NAMALWA (cell line): ENCODE data around the gene IFT20.
"Not testable (repeated sequence)": the region's sequence is repeated elsewhere in the genome, so short reads cannot be mapped to it uniquely, and the experiment has no call there.

Experiments used
- DNase-seq: peaks from one replicate; pipeline ENCODE4 v3.0.0-alpha.2; 2015; ENCODE audit warnings: low spot score

Gene IFT20

GRCh38 chr17:28363776-28364650, 28.7 kb upstream of the IFT20 start:
- no peak for DNase-seq

GRCh38 chr17:28363186-28363585, 27.9 kb upstream of the IFT20 start:
- DNase-seq, result no peak

DNA sequence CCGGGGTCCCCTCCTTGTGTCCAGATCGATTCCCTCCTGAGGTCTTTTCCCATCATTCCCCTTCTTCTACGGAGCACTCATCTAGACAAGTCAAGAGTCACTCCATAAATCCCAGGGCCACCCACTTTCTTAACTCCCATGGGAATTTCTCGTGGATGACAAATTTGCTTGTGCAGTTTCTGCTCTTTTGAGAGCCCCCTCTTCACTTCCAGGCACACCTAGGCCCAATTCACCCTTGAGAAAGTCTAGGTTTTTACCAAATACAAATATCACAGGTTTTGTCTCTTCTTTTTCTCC, 22.6 kb upstream of the IFT20 start:
- DNase-seq, result no peak

- DNase-seq, result peak; percentile 96
Observed at GRCh38 chr17:28357061-28357900, 22.0 kb upstream of the IFT20 start, which contains the start of gene POLDIP2. Gene POLDIP2 (minus strand): TSS chr17:28357527. CDS start chr17:28357448, 79 bp downstream.

GRCh38 chr17:28350271-28350670, 15.0 kb upstream of the IFT20 start:
- no peak for DNase-seq

DNA sequence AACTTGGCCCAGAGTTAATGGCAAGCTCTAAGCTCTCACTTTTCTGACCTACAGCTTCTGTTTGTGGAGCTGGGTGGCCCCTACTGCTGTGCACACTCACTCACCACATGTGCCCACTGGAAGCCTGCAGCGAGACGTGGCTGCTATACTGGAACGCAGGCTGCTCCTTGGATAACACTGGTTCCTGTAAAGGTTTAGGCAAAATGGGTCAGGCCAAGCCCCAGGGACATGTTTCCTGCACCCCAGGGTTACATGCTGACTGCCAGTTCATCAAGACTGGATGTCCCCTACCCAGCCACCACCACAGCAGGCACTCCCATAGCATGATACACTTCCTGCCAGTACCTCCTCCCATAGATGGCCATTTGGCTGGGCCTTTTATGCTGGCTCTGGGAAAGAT, 13.7 kb upstream of the IFT20 start:
- no peak for DNase-seq

- no peak for DNase-seq
Observed at GRCh38 chr17:28347261-28347891, 12.1 kb upstream of the IFT20 start.

DNA sequence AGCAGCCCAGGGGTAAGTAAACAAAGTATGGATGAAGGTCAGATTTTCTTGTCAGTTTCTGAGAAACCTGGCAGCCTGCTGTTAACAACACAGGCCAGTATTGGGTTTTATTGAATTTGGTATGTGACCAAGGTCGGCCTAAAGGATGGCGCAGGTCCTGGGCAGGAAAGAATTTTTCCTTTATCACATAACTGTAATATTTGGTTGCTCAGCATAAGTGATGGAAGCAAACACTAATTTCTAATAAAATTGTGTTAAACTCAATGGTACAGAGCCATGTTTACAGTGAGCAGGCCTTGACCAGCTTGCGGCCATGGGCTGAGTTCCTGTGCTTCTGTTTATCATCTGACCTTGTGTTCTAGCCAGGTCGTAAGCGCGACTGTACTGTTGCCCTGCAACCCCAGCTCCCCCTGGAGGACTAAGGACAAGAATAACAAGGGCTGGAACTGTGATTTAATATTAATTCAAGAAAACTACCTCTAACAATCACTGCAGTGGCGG, 11.5 kb upstream of the IFT20 start:
- DNase-seq, result peak; percentile 40

- no peak for DNase-seq
Observed at GRCh38 chr17:28346199-28346580, 10.9 kb upstream of the IFT20 start.

DNA sequence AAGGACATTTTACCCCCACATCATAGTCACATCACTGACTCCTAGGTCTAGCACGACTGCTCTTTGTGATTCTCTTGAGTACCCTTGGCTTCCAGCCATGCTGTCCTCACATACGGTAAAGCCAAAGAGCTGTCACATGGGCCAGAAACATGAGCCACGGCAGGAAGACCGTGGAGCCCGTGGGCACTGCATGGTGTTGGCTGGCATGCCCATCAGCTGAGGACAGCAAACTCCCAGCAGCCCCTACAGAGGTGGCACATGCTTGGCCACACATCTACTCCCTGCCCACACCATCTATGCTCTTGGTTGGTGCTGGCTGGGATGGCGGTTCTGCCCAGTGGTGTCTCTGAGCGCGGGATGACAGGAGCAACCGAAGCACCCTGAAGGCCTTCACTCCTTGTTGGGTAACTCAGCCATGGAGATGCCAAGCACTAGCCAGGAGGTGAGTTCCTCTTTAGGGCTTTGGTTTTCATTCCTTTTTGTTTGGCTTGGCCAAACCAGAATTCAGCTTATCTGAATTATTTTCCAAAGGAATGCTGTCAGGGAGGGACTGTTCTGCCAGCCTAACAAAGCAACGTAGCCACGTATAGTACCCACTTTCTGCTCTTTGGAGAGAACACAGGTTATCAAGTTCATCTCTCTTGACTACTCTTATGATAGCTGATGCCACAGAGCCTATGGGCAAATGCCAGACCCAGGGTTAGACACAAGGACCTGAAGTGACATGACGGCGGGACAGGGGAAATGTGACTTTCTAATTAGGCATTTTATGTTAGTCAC, 10.3 kb upstream of the IFT20 start:
- DNase-seq, result no peak

- DNase-seq, result no peak
Observed at GRCh38 chr17:28344435-28344901, 9.2 kb upstream of the IFT20 start.

- DNase-seq, result no peak
Observed at GRCh38 chr17:28344011-28344410, 8.7 kb upstream of the IFT20 start.

GRCh38 chr17:28343491-28343932, 8.2 kb upstream of the IFT20 start:
- peak; percentile 51 for DNase-seq

- DNase-seq, result no peak
Observed at GRCh38 chr17:28342313-28342712, 7.0 kb upstream of the IFT20 start.

- no peak for DNase-seq
Observed at GRCh38 chr17:28341516-28341915, 6.2 kb upstream of the IFT20 start.

GRCh38 chr17:28340374-28340773, 5.1 kb upstream of the IFT20 start:
- no peak for DNase-seq

GRCh38 chr17:28339431-28339830, 4.2 kb upstream of the IFT20 start:
- no peak for DNase-seq

DNA sequence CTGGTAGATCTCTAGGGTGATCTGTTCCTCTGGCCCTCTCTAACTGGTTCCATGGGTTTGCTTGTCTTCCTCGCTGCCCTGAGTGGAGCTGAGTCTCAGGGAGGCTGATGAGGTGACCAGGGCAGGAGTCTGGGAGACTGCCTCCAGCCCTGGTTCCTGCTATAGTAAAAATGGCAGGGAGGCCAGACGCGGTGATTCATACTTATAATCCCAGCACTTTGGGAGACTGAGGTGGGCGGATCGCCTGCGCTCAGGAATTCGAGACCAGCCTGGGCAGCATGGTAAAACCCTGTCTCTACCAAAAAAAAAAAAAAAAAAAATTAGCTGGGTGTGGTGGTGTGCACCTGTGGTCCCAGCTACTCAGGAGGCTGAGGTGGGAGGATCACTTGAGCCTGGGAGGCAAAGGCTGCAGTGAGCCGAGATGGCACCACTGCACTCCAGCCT, 3.5 kb upstream of the IFT20 start:
- DNase-seq, result not testable (repeated sequence)

- DNase-seq, result no peak
Observed at GRCh38 chr17:28338056-28338768, 2.9 kb upstream of the IFT20 start.

DNA sequence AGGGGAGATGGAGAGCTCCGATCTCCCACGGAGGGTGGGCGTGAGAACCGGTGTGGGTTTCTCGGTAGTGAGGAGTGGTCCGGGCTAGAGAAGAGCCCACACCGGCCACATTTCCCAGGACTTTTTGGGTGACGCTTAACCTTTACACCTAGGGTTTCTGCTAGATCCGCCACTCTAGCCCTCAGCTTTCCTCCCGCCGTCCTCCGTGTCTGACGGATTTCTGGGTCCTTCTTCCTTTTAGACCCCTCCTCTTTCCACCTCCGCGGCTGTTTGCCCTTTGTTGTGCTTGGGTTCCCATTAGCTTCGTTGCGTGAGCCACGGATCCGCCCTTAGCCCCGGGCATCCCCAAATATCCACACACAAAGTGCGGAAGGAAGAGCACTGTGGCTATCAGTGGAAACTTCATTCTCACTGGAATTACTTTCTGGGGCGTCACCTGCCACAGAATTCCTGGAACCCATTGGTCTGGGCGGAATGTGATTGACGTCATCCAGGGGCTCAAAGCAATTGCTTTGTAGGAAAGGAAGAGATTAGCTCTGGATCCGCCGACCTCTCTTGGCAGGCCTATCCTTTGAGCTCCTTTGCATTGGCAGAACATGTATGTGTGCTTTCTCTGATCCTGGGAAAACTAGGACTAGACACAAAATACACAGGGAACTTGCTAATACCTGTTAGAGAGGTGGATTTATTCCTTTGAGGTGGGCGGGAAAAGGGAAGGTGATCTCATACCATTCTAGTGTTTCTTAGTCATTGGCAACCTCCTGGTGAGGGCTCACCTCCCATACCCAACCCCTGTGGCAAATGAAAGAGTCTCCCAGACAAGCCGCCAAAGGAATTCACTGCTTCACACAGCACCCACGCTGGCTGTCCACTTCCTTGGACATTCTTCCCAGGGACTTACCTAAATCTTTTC, 943 bp upstream of the IFT20 start:
- peak; percentile 43 for DNase-seq
